SK-N-SH (cell line): ENCODE data around the gene PTGES3. TPM values are rescaled to one million over a fixed set of nuclear protein-coding genes. Genes with fewer than 3 reads are reported as not detected.

ENCODE experiments used
- CTCF ChIA-PET: fragments of 300-600, 350-600 bp; formaldehyde crosslinking; extraction: SDS; loops from one replicate; lab custom pipeline; 2021; lab: Yijun Ruan, JAX
- POLR2A ChIA-PET: fragments of 350-600 bp; sonication (Branson Sonifier 250); formaldehyde crosslinking; extraction: SDS; loops from one replicate; lab custom pipeline; 2020; ENCODE audit warnings: antibody characterized with exemption, inconsistent platforms; lab: Yijun Ruan, JAX
- DNase-seq: peaks from one replicate; pipeline ENCODE4 v3.0.0; 2012
- H2AFZ ChIP-seq: fragments of 200-600 bp; sonication (generic); 2 replicates; pipeline ENCODE4 v1.8.1; 2016; ENCODE audit warnings: antibody characterized with exemption, mild to moderate bottlenecking, low read depth
- H3F3A ChIP-seq: fragments of 200-600 bp; sonication (generic); replicated peaks from 2 replicates; pipeline ENCODE3; 2016; ENCODE audit warnings: antibody characterized with exemption, mild to moderate bottlenecking; ENCODE audit not compliant: insufficient read depth
- H3K27ac ChIP-seq, 2 experiments: fragments of 200-500 bp in 1 of 2; fragments of 200-600 bp in 1 of 2; sonication (Bioruptor generic) in 1 of 2; sonication (generic), shearing (Covaris generic) in 1 of 2; 2 replicates each; pipeline versions ENCODE4 v1.5.1 to v1.6.1; 2014 to 2016; ENCODE audit warnings: low read depth in 2 of 2, inconsistent platforms in 1 of 2, low read length in 1 of 2, mild to moderate bottlenecking in 1 of 2, mixed read lengths in 1 of 2
- H3K27me3 ChIP-seq: fragments of 200-600 bp; sonication (generic), shearing (Covaris generic); 2 replicates; pipeline ENCODE4 v1.6.1; 2016; ENCODE audit warnings: mixed run types; ENCODE audit not compliant: insufficient read depth
- H3K36me3 ChIP-seq, 2 experiments: fragments of 200-500 bp in 1 of 2; fragments of 200-600 bp in 1 of 2; sonication (Bioruptor generic) in 1 of 2; sonication (generic) in 1 of 2; replicated peaks in 1 of 2; 2 replicates each; pipeline versions ENCODE3 to v1.5.1; 2014 to 2016; ENCODE audit warnings: low read length in 1 of 2, mild to moderate bottlenecking in 1 of 2; ENCODE audit not compliant: insufficient read depth in 2 of 2, control insufficient read depth in 1 of 2
- H3K4me1 ChIP-seq, 2 experiments: fragments of 200-500 bp in 1 of 2; fragments of 200-600 bp in 1 of 2; sonication (Bioruptor generic) in 1 of 2; sonication (generic), shearing (Covaris generic) in 1 of 2; 2 replicates each; pipeline versions ENCODE4 v1.5.1 to v1.6.1; 2014 to 2016; ENCODE audit warnings: low read depth in 1 of 2, low read length in 1 of 2, mixed run types in 1 of 2; ENCODE audit not compliant: insufficient read depth in 2 of 2, control insufficient read depth in 1 of 2
- H3K4me2 ChIP-seq: fragments of 200-600 bp; sonication (generic), shearing (Covaris generic); 2 replicates; pipeline ENCODE4 v1.6.1; 2017; ENCODE audit warnings: mixed run types
- H3K4me3 ChIP-seq, 2 experiments: fragments of 200-500 bp in 1 of 2; fragments of 200-600 bp in 1 of 2; sonication (Bioruptor generic) in 1 of 2; sonication (generic), shearing (Covaris generic) in 1 of 2; 2 replicates each; pipeline versions ENCODE4 v1.5.1 to v1.8.1; 2014 to 2016; ENCODE audit warnings: low read depth in 2 of 2, inconsistent platforms in 1 of 2, low read length in 1 of 2, mild to moderate bottlenecking in 1 of 2, mixed read lengths in 1 of 2, moderate library complexity in 1 of 2
- H3K79me2 ChIP-seq: fragments of 200-600 bp; sonication (generic); 2 replicates; pipeline ENCODE4 v1.8.1; 2017; ENCODE audit warnings: mild to moderate bottlenecking; ENCODE audit not compliant: insufficient read depth
- H3K9ac ChIP-seq: fragments of 200-600 bp; sonication (generic); 2 replicates; pipeline ENCODE4 v1.6.1; 2017; ENCODE audit warnings: mixed run types
- H3K9me2 ChIP-seq: fragments of 200-600 bp; sonication (generic); 2 replicates; pipeline ENCODE4 v1.6.1; 2017; ENCODE audit warnings: mixed run types
- H3K9me3 ChIP-seq: fragments of 200-600 bp; sonication (generic); 2 replicates; pipeline ENCODE4 v1.6.1; 2017; ENCODE audit warnings: mixed run types, mild to moderate bottlenecking, moderate library complexity
- H4K20me1 ChIP-seq: fragments of 200-600 bp; sonication (generic); 2 replicates; pipeline ENCODE4 v1.6.1; 2017; ENCODE audit warnings: mild to moderate bottlenecking, mixed run types; ENCODE audit not compliant: insufficient read depth
- CHD2 ChIP-seq: fragments of 150-350 bp; IDR thresholded peaks from 2 replicates; pipeline ENCODE4 v1.6.1; 2018; ENCODE audit warnings: low read length; ENCODE audit not compliant: partially characterized antibody
- ELF1 ChIP-seq: IDR thresholded peaks from 2 replicates; pipeline ENCODE4 v1.4.0; 2012
- EP300 ChIP-seq, 2 experiments: IDR thresholded peaks; 2 replicates each; pipeline versions ENCODE4 v1.4.0 to v1.6.1; 2012; ENCODE audit warnings: borderline replicate concordance in 1 of 2, low read depth in 1 of 2, low read length in 1 of 2
- FOXJ3 ChIP-seq: sonication (generic); formaldehyde crosslinking; IDR thresholded peaks from 2 replicates; pipeline ENCODE4 v1.5.1; 2020; ENCODE audit warnings: mild to moderate bottlenecking, missing genetic modification reagents
- MXI1 ChIP-seq: IDR thresholded peaks from 2 replicates; pipeline ENCODE4 v1.6.1; 2012; ENCODE audit warnings: mild to moderate bottlenecking, low read depth, low read length, improper control_type of control experiment
- POLR2AphosphoS5 ChIP-seq: IDR thresholded peaks from 2 replicates; pipeline ENCODE4 v1.6.1; 2012; ENCODE audit warnings: low read depth, low read length
- RCOR1 ChIP-seq: fragments of 150-350 bp; IDR thresholded peaks from 2 replicates; pipeline ENCODE4 v1.6.1; 2017; ENCODE audit warnings: antibody characterized with exemption, low read length
- RFX5 ChIP-seq: IDR thresholded peaks from 2 replicates; pipeline ENCODE4 v1.6.1; 2012; ENCODE audit warnings: mild to moderate bottlenecking, improper control_type of control experiment, low read length
- SIN3A ChIP-seq: IDR thresholded peaks from 2 replicates; pipeline ENCODE4 v1.6.1; 2012; ENCODE audit warnings: low read depth, mild to moderate bottlenecking, low read length, moderate library complexity, borderline replicate concordance
- TAF1 ChIP-seq: IDR thresholded peaks from 2 replicates; pipeline ENCODE4 v1.6.1; 2012; ENCODE audit warnings: low read depth, mild to moderate bottlenecking, low read length, moderate library complexity, borderline replicate concordance
- TCF12 ChIP-seq: IDR thresholded peaks from 2 replicates; pipeline ENCODE4 v1.4.0; 2012
- TEAD4 ChIP-seq: IDR thresholded peaks from 2 replicates; pipeline ENCODE4 v1.4.0; 2012; ENCODE audit warnings: mild to moderate bottlenecking, borderline replicate concordance; ENCODE audit not compliant: insufficient read depth
- WGBS: methylation state at CpG from one replicate; pipeline ENCODE4 v1.1.6; 2017; ENCODE audit warnings: low lambda C conversion rate; 5-methylcytosine and 5-hydroxymethylcytosine counted together
- polyA plus RNA-seq, 3 experiments: library from polyadenylated mRNA; depleted of rRNA; stranded (reverse); fragments of >200 nt; gene quantifications; 2 replicates each; pipeline ENCODE4 v1.2.3, GENCODE V29; 2012
- TF ChIP-seq, protein P1 (sequence below): fragments of 200-600 bp; sonication (generic); IDR thresholded peaks from 2 replicates; pipeline ENCODE4 v1.6.1; 2017; ENCODE audit warnings: antibody characterized with exemption, mild to moderate bottlenecking, moderate library complexity
- TF ChIP-seq, protein P2 (sequence below): IDR thresholded peaks from 2 replicates; pipeline ENCODE4 v1.6.1; 2012; ENCODE audit warnings: mild to moderate bottlenecking, low read depth, low read length, moderate library complexity
- TF ChIP-seq, protein P3 (sequence below): IDR thresholded peaks from 2 replicates; pipeline ENCODE4 v1.4.0; 2012; ENCODE audit warnings: low read depth, borderline replicate concordance

PTGES3 gene
- polyA plus RNA-seq, 1 of the 3 experiments (the other 2 are of a cell fraction), result 38.9 TPM

DNA sequence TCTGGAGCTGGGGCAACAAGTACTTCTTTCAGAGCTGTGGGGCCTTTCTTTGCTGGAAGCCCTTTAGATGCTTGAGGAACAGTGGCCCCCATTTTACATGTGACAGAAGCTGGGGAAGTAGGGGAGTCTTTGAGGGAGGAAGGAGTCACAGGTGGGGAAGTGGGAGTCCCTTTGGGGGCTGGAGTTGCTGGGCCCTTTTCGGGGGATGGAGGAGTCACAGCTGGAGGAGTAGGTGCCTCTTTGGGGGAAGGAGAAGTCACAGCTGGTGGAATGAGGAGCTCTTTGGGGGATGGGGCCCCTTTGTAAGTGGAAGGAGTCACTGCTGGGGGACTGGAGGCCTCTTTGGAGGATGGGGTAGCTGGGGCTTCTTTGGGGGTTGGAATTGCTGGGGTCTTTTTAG is 28.4 kb upstream of the PTGES3 start:
- peaks cover 5 to 13% of the 10 kb centered on the region in 2 experiments; a peak in 2 of 4 replicates for H3K4me1 ChIP-seq
- H3K4me2 ChIP-seq, result no peak overlapping the region
- no peak for DNase-seq
- H3F3A ChIP-seq, result peaks cover 43% of the 10 kb centered on the region
- no peaks in the 10 kb centered on the region for H3K27me3 ChIP-seq
- 100% methylated on average over 1 of the region's 1 CpG for WGBS
- no peaks in the 10 kb centered on the region for H3K9me3 ChIP-seq
- peaks cover 62% of the 10 kb centered on the region for H3K79me2 ChIP-seq
- no peak overlapping the region for H3K27ac ChIP-seq
- no peak overlapping the region for H2AFZ ChIP-seq
- H4K20me1 ChIP-seq, result peaks cover 74% of the 10 kb centered on the region
- POLR2A ChIA-PET, result interaction anchor here (0.9 to 1.5 kb wide), 2 partner anchors 9 to 71 kb away, joined by 3 to 8 read pairs; partner anchors contain the start of gene NACA
- no peak overlapping the region for H3K4me3 ChIP-seq
- H3K36me3 ChIP-seq, result peaks cover 61 to 69% of the 10 kb centered on the region in 2 experiments
- CTCF ChIA-PET, result no interaction called here
- no peak overlapping the region for H3K9ac ChIP-seq
- TF ChIP-seq EP300 (IDR thresholded peaks at IDR 0.05; ENCODE audit: borderline replicate concordance in 1 of 2, low read depth in 1 of 2, low read length in 1 of 2) (no peak), TCF12 (no peak), TEAD4 (no peak), RCOR1 (no peak), MXI1 (no peak), TAF1 (no peak), FOXJ3 (CRISPR knock-in tag) (no peak), POLR2AphosphoS5 (no peak), CHD2 (no peak), RFX5 (no peak), SIN3A (no peak), ELF1 (no peak)
- TF ChIP-seq, protein P1, sequence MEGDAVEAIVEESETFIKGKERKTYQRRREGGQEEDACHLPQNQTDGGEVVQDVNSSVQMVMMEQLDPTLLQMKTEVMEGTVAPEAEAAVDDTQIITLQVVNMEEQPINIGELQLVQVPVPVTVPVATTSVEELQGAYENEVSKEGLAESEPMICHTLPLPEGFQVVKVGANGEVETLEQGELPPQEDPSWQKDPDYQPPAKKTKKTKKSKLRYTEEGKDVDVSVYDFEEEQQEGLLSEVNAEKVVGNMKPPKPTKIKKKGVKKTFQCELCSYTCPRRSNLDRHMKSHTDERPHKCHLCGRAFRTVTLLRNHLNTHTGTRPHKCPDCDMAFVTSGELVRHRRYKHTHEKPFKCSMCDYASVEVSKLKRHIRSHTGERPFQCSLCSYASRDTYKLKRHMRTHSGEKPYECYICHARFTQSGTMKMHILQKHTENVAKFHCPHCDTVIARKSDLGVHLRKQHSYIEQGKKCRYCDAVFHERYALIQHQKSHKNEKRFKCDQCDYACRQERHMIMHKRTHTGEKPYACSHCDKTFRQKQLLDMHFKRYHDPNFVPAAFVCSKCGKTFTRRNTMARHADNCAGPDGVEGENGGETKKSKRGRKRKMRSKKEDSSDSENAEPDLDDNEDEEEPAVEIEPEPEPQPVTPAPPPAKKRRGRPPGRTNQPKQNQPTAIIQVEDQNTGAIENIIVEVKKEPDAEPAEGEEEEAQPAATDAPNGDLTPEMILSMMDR, result no peak
- TF ChIP-seq, protein P2, sequence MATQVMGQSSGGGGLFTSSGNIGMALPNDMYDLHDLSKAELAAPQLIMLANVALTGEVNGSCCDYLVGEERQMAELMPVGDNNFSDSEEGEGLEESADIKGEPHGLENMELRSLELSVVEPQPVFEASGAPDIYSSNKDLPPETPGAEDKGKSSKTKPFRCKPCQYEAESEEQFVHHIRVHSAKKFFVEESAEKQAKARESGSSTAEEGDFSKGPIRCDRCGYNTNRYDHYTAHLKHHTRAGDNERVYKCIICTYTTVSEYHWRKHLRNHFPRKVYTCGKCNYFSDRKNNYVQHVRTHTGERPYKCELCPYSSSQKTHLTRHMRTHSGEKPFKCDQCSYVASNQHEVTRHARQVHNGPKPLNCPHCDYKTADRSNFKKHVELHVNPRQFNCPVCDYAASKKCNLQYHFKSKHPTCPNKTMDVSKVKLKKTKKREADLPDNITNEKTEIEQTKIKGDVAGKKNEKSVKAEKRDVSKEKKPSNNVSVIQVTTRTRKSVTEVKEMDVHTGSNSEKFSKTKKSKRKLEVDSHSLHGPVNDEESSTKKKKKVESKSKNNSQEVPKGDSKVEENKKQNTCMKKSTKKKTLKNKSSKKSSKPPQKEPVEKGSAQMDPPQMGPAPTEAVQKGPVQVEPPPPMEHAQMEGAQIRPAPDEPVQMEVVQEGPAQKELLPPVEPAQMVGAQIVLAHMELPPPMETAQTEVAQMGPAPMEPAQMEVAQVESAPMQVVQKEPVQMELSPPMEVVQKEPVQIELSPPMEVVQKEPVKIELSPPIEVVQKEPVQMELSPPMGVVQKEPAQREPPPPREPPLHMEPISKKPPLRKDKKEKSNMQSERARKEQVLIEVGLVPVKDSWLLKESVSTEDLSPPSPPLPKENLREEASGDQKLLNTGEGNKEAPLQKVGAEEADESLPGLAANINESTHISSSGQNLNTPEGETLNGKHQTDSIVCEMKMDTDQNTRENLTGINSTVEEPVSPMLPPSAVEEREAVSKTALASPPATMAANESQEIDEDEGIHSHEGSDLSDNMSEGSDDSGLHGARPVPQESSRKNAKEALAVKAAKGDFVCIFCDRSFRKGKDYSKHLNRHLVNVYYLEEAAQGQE, result no peak
- TF ChIP-seq, protein P3, sequence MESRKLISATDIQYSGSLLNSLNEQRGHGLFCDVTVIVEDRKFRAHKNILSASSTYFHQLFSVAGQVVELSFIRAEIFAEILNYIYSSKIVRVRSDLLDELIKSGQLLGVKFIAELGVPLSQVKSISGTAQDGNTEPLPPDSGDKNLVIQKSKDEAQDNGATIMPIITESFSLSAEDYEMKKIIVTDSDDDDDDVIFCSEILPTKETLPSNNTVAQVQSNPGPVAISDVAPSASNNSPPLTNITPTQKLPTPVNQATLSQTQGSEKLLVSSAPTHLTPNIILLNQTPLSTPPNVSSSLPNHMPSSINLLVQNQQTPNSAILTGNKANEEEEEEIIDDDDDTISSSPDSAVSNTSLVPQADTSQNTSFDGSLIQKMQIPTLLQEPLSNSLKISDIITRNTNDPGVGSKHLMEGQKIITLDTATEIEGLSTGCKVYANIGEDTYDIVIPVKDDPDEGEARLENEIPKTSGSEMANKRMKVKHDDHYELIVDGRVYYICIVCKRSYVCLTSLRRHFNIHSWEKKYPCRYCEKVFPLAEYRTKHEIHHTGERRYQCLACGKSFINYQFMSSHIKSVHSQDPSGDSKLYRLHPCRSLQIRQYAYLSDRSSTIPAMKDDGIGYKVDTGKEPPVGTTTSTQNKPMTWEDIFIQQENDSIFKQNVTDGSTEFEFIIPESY, result no peak
- H3K9me2 ChIP-seq, result no peaks in the 10 kb centered on the region
